ENCODE data around the gene LRRC8A. TPM values are rescaled to one million over a fixed set of nuclear protein-coding genes. Genes with fewer than 3 reads are reported as not detected.

The LRRC8A gene
- total and polyA plus RNA-seq, 2 of the 13 experiments (the other 11 are each of a cell fraction or from before 2014, with no cell fraction given): 16.1 to 40.6 TPM

- no peak for FAIRE-seq
- no peak for ATAC-seq
- TF ChIP-seq CCDC6 (CRISPR knock-in tag; IDR thresholded peaks at IDR 0.05): no peak
- no peak for TF ChIP-seq YY1 (IDR thresholded peaks at IDR 0.05; ENCODE audit: insufficient read depth, insufficient replicate concordance, low read depth, low read length)
- TF ChIP-seq SSRP1 (CRISPR knock-in tag; IDR thresholded peaks at IDR 0.05): no peak
- TF ChIP-seq, protein P1, sequence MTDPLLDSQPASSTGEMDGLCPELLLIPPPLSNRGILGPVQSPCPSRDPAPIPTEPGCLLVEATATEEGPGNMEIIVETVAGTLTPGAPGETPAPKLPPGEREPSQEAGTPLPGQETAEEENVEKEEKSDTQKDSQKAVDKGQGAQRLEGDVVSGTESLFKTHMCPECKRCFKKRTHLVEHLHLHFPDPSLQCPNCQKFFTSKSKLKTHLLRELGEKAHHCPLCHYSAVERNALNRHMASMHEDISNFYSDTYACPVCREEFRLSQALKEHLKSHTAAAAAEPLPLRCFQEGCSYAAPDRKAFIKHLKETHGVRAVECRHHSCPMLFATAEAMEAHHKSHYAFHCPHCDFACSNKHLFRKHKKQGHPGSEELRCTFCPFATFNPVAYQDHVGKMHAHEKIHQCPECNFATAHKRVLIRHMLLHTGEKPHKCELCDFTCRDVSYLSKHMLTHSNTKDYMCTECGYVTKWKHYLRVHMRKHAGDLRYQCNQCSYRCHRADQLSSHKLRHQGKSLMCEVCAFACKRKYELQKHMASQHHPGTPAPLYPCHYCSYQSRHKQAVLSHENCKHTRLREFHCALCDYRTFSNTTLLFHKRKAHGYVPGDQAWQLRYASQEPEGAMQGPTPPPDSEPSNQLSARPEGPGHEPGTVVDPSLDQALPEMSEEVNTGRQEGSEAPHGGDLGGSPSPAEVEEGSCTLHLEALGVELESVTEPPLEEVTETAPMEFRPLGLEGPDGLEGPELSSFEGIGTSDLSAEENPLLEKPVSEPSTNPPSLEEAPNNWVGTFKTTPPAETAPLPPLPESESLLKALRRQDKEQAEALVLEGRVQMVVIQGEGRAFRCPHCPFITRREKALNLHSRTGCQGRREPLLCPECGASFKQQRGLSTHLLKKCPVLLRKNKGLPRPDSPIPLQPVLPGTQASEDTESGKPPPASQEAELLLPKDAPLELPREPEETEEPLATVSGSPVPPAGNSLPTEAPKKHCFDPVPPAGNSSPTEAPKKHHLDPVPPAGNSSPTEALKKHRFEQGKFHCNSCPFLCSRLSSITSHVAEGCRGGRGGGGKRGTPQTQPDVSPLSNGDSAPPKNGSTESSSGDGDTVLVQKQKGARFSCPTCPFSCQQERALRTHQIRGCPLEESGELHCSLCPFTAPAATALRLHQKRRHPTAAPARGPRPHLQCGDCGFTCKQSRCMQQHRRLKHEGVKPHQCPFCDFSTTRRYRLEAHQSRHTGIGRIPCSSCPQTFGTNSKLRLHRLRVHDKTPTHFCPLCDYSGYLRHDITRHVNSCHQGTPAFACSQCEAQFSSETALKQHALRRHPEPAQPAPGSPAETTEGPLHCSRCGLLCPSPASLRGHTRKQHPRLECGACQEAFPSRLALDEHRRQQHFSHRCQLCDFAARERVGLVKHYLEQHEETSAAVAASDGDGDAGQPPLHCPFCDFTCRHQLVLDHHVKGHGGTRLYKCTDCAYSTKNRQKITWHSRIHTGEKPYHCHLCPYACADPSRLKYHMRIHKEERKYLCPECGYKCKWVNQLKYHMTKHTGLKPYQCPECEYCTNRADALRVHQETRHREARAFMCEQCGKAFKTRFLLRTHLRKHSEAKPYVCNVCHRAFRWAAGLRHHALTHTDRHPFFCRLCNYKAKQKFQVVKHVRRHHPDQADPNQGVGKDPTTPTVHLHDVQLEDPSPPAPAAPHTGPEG (CRISPR knock-in tag; IDR thresholded peaks at IDR 0.05): no peak
- TF ChIP-seq STAG1 (CRISPR knock-in tag; IDR thresholded peaks at IDR 0.05): no peak
- in situ Hi-C loops (cut with HindIII; ENCODE audit: extremely low pct_ligation_motif_present, low pct_unique_long_range_greater_than_20kb) (no loop called here), intact Hi-C loops (cut with micrococcal nuclease; ENCODE audit: unreplicated experiment) (no loop called here)
- Histone ChIP-seq H3K36me3 (replicated peaks in 1 of 2; ENCODE audit: control insufficient read depth in 1 of 2, insufficient read depth in 2 of 2, low read length in 2 of 2) (peaks cover 0 to 2% of the 10 kb centered on the region in 2 experiments; a peak in 2 of 5 replicates), H3K27ac (ENCODE audit: extremely low read length, insufficient read depth, low read length) (no peak overlapping the region), H4K20me1 (ENCODE audit: insufficient read depth, low read length) (no peaks in the 10 kb centered on the region), H3K4me1 (ENCODE audit: insufficient read depth, low read length) (no peaks in the 10 kb centered on the region), H3K4me2 (ENCODE audit: low read depth, low read length) (no peak overlapping the region), H3K79me2 (ENCODE audit: insufficient read depth, low read length) (no peaks in the 10 kb centered on the region), H3K9me3 (ENCODE audit: low read length) (no peaks in the 10 kb centered on the region), H2AFZ (ENCODE audit: low read length) (no peak overlapping the region), H3K9ac (ENCODE audit: insufficient read depth, low read depth, low read length) (no peak overlapping the region), H3K4me3 (replicated peaks in 1 of 3; ENCODE audit: insufficient read depth in 1 of 3, low read depth in 2 of 3, low read length in 3 of 3) (no peak overlapping the region), H3K27me3 (ENCODE audit: control insufficient read depth in 1 of 2, insufficient read depth in 2 of 2, low read length in 2 of 2) (no peaks in the 10 kb centered on the region)
- DNase-seq (ENCODE audit: low spot score): no peak
- CTCF ChIA-PET (ENCODE audit: low intra/inter-chr PET ratio, low total read pairs): no interaction called here
- POLR2A ChIA-PET: no interaction called here
- no TSS peak for BruUV-seq (replicated peaks)
- WGBS (ENCODE audit: low lambda C conversion rate): 100% methylated on average over 3 of the region's 5 CpGs
Observed at GRCh38 chr9:128933731-128934130, 51.8 kb downstream of the LRRC8A start.
